ENCODE results near the gene RAB18. TPM values are rescaled to one million over a fixed set of nuclear protein-coding genes. Genes with fewer than 3 reads are reported as not detected.

Gene RAB18
- total and polyA plus RNA-seq, 10 of the 15 experiments (the other 5 are each of a cell fraction or from before 2014, with no cell fraction given), result 13.4 to 98.8 (median 42.1) TPM

DNA sequence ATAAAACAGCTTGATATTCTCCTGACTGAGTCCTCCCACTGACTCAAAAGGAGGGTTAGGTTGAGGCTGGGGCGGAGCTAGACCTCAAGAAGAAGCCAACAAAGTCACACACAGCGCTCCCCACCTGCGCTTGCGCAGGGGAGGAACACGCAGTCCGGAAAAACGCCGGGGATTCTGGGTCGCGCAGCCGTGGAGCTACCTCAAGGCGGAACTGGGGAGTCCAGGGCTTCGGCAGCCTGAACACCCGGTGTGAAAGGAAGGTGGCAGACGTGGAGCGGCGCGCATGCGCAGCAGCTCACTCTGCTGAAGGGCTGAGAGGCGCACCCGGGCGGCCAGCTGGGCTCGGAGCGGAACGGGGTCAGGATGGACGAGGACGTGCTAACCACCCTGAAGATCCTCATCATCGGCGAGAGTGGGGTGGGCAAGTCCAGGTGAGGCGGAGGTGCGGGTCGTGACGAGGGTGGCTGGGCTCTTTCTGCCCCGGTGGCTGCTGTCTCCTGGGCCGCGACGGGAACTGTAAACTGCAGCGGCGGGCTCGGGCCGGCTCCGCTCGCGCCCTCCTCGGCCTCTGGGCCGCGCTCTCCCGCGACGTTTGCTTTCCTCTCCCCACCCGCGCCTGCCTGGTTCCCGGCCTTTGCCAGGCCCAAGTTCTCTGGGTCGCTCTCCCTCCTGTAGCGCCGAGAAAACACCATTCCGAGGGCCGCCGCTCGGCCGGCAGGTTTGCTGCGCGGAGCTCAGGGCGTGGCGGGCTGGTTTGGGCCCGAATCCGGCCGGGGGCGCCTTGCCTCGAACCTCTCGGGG is at the start of gene RAB18 (continued):
- TF ChIP-seq, protein P1, sequence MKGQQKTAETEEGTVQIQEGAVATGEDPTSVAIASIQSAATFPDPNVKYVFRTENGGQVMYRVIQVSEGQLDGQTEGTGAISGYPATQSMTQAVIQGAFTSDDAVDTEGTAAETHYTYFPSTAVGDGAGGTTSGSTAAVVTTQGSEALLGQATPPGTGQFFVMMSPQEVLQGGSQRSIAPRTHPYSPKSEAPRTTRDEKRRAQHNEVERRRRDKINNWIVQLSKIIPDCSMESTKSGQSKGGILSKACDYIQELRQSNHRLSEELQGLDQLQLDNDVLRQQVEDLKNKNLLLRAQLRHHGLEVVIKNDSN (IDR thresholded peaks at IDR 0.05; ENCODE audit: borderline replicate concordance, extremely low read length, insufficient read depth, low read depth, low read length), result no peak
- TF ChIP-seq, protein P2, sequence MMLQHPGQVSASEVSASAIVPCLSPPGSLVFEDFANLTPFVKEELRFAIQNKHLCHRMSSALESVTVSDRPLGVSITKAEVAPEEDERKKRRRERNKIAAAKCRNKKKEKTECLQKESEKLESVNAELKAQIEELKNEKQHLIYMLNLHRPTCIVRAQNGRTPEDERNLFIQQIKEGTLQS (IDR thresholded peaks at IDR 0.05; ENCODE audit: borderline replicate concordance, extremely low read depth, low read depth, low read length), result no peak
- peak; percentile 54 for TF ChIP-seq SIX5 (IDR thresholded peaks at IDR 0.05; ENCODE audit: low read depth, low read length, severe bottlenecking)
- TF ChIP-seq, protein P3, sequence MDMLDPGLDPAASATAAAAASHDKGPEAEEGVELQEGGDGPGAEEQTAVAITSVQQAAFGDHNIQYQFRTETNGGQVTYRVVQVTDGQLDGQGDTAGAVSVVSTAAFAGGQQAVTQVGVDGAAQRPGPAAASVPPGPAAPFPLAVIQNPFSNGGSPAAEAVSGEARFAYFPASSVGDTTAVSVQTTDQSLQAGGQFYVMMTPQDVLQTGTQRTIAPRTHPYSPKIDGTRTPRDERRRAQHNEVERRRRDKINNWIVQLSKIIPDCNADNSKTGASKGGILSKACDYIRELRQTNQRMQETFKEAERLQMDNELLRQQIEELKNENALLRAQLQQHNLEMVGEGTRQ (IDR thresholded peaks at IDR 0.05; ENCODE audit: borderline replicate concordance, low read depth, low read length), result no peak
- TF ChIP-seq, protein P4, sequence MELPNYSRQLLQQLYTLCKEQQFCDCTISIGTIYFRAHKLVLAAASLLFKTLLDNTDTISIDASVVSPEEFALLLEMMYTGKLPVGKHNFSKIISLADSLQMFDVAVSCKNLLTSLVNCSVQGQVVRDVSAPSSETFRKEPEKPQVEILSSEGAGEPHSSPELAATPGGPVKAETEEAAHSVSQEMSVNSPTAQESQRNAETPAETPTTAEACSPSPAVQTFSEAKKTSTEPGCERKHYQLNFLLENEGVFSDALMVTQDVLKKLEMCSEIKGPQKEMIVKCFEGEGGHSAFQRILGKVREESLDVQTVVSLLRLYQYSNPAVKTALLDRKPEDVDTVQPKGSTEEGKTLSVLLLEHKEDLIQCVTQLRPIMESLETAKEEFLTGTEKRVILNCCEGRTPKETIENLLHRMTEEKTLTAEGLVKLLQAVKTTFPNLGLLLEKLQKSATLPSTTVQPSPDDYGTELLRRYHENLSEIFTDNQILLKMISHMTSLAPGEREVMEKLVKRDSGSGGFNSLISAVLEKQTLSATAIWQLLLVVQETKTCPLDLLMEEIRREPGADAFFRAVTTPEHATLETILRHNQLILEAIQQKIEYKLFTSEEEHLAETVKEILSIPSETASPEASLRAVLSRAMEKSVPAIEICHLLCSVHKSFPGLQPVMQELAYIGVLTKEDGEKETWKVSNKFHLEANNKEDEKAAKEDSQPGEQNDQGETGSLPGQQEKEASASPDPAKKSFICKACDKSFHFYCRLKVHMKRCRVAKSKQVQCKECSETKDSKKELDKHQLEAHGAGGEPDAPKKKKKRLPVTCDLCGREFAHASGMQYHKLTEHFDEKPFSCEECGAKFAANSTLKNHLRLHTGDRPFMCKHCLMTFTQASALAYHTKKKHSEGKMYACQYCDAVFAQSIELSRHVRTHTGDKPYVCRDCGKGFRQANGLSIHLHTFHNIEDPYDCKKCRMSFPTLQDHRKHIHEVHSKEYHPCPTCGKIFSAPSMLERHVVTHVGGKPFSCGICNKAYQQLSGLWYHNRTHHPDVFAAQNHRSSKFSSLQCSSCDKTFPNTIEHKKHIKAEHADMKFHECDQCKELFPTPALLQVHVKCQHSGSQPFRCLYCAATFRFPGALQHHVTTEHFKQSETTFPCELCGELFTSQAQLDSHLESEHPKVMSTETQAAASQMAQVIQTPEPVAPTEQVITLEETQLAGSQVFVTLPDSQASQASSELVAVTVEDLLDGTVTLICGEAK (IDR thresholded peaks at IDR 0.05; ENCODE audit: borderline replicate concordance), result peak; percentile 97
- TF ChIP-seq NRF1 (conservative IDR thresholded peaks at IDR 0.05; ENCODE audit: low read depth, low read length), result peak; percentile 93
- TF ChIP-seq CHD1 (IDR thresholded peaks at IDR 0.05; ENCODE audit: low read depth, low read length), result no peak
- 0 out of 2 replicates have a peak, but pooled peaks have one; percentile 22 for TF ChIP-seq BCL11A (IDR thresholded peaks at IDR 0.05; ENCODE audit: low read depth, low read length)
- TF ChIP-seq KAT2A (conservative IDR thresholded peaks at IDR 0.05; ENCODE audit: control insufficient read depth, low read depth, low read length), result no peak
- TF ChIP-seq EGR1 (IDR thresholded peaks at IDR 0.05; ENCODE audit: borderline replicate concordance in 1 of 2, low read depth in 2 of 2, low read length in 2 of 2), result 0 out of 3 replicates have a peak, but pooled peaks of 1 of the 2 experiments have one; percentile 19
- TF ChIP-seq SP1 (IDR thresholded peaks at IDR 0.05; ENCODE audit: low read depth, low read length), result peak; percentile 53
- peak; percentile 85; the same call in 1 of the 2 replicates for TF ChIP-seq TAF1 (IDR thresholded peaks at IDR 0.05; ENCODE audit: borderline replicate concordance, low read depth, low read length)
- no peak for TF ChIP-seq EZH2 (IDR thresholded peaks at IDR 0.05; ENCODE audit: borderline replicate concordance, control insufficient read depth, low read depth, low read length)
- peak; percentile 85 for TF ChIP-seq HCFC1 (IDR thresholded peaks at IDR 0.05; ENCODE audit: low read length)
- peak; percentile 64; the same call in 1 of the 2 replicates for TF ChIP-seq DPF2 (IDR thresholded peaks at IDR 0.05)
- TF ChIP-seq RUNX3 (IDR thresholded peaks at IDR 0.05; ENCODE audit: low read length), result no peak; the same call in none of the 2 replicates
- no peak for TF ChIP-seq KDM1A (IDR thresholded peaks at IDR 0.05; ENCODE audit: borderline replicate concordance)
- TF ChIP-seq, protein P5, sequence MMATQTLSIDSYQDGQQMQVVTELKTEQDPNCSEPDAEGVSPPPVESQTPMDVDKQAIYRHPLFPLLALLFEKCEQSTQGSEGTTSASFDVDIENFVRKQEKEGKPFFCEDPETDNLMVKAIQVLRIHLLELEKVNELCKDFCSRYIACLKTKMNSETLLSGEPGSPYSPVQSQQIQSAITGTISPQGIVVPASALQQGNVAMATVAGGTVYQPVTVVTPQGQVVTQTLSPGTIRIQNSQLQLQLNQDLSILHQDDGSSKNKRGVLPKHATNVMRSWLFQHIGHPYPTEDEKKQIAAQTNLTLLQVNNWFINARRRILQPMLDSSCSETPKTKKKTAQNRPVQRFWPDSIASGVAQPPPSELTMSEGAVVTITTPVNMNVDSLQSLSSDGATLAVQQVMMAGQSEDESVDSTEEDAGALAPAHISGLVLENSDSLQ (IDR thresholded peaks at IDR 0.05), result peak; percentile 58
- TF ChIP-seq LARP7 (IDR thresholded peaks at IDR 0.05), result peak; percentile 84
- no peak for TF ChIP-seq MTA2 (IDR thresholded peaks at IDR 0.05; ENCODE audit: low read depth)

Data from GM12878 (cell line).